ENCODE measurements around the gene NLN. TPM values are rescaled to one million over a fixed set of nuclear protein-coding genes. Genes with fewer than 3 reads are reported as not detected.
A peak's percentile ranks its signal among the peaks of the same experiment; 100 is the strongest.

NLN gene
- total and polyA plus RNA-seq, 2 of the 13 experiments (the other 11 are each of a cell fraction or from before 2014, with no cell fraction given), result 11.9 to 36.7 TPM

GRCh38 chr5:65856520-65856919 lies 134.5 kb downstream of the NLN start:
- ChIA-PET CTCF (ENCODE audit: low intra/inter-chr PET ratio, low total read pairs) (no interaction called here), POLR2A (no interaction called here)
- DNase-seq (ENCODE audit: low spot score) (no peak), FAIRE-seq (no peak), ATAC-seq (no peak)
- intact Hi-C loops (cut with micrococcal nuclease; ENCODE audit: unreplicated experiment), result no loop called here
- TF ChIP-seq ZNF121 (CRISPR knock-in tag; IDR thresholded peaks at IDR 0.05) (0 out of 2 replicates have a peak, but pooled peaks have one; percentile 38), ZNF598 (CRISPR knock-in tag; IDR thresholded peaks at IDR 0.05; ENCODE audit: borderline replicate concordance) (no peak), ZNF460 (CRISPR knock-in tag; IDR thresholded peaks at IDR 0.05; ENCODE audit: borderline replicate concordance) (peak; percentile 79), KLF6 (CRISPR knock-in tag; IDR thresholded peaks at IDR 0.05) (no peak), ZNF318 (CRISPR knock-in tag; IDR thresholded peaks at IDR 0.05) (no peak)
- H3K4me1 ChIP-seq (ENCODE audit: insufficient read depth, low read length), result peaks cover 13% of the 10 kb centered on the region
- no peak overlapping the region for H3K4me3 ChIP-seq (replicated peaks in 1 of 3; ENCODE audit: insufficient read depth in 1 of 3, low read depth in 2 of 3, low read length in 3 of 3)
- no peak overlapping the region for H2AFZ ChIP-seq (ENCODE audit: low read length)
- no peak overlapping the region for H3K27ac ChIP-seq (ENCODE audit: extremely low read length, insufficient read depth, low read length)
- no peaks in the 10 kb centered on the region for H3K36me3 ChIP-seq (replicated peaks in 1 of 2; ENCODE audit: control insufficient read depth in 1 of 2, insufficient read depth in 2 of 2, low read length in 2 of 2)
- no peaks in the 10 kb centered on the region for H3K79me2 ChIP-seq (ENCODE audit: insufficient read depth, low read length)
- no peak overlapping the region for H3K9ac ChIP-seq (ENCODE audit: insufficient read depth, low read depth, low read length)
- no TSS peak for BruUV-seq (replicated peaks)
- no peaks in the 10 kb centered on the region for H3K9me3 ChIP-seq (ENCODE audit: low read length)
- in situ Hi-C loops (cut with HindIII; ENCODE audit: extremely low pct_ligation_motif_present, low pct_unique_long_range_greater_than_20kb), result no loop called here
- H3K4me2 ChIP-seq (ENCODE audit: low read depth, low read length), result no peak overlapping the region
- H3K27me3 ChIP-seq (ENCODE audit: control insufficient read depth in 1 of 2, insufficient read depth in 2 of 2, low read length in 2 of 2), result peaks cover 0 to 1% of the 10 kb centered on the region in 2 experiments; a peak in 1 of 5 replicates
- no peaks in the 10 kb centered on the region for H4K20me1 ChIP-seq (ENCODE audit: insufficient read depth, low read length)
- 44% methylated on average over 5 of the region's 5 CpGs for WGBS (ENCODE audit: low lambda C conversion rate)

Measured in HepG2 (cell line).